CD4-positive, alpha-beta T cell treated with Interleukin-4 for 4 hours (primary cell): Measurements from ENCODE around the gene MRPS7.

ENCODE experiments used
- DNase-seq: peaks from one replicate; pipeline ENCODE4 v3.0.0-alpha.2; 2020

The MRPS7 gene

GRCh38 chr17:75261336-75262111 is at the start of gene MRPS7, which contains the start of gene GGA3:
Gene MRPS7 (plus strand): TSS chr17:75261879. CDS start chr17:75261901, 22 bp downstream.
Gene GGA3 (minus strand): TSS chr17:75261606. CDS start chr17:75261587, 19 bp downstream.
- peak; percentile 95 for DNase-seq

DNA sequence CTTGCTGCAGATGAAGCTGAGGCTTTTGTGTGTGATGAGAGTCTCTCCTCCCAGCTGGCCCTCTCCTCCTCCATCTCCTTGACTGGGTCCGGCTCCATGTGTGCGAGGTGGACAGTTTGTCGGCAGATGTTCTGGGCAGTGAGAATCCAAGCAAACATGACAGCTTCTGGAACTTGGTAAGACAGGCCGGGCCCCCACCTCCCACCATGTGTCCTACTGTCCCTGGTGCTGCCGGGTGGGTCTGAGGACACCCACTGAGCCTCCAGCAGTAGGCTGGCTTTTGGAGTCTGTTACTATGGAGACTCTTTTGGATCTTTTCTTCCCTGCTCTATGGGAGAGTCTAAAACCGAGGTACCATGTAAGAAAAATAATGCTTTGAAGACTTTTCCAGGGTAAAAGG is 43.5 kb upstream of the MRPS7 start:
- no peak for DNase-seq

GRCh38 chr17:75219815-75220214 is 41.9 kb upstream of the MRPS7 start:
- DNase-seq, result no peak

DNA sequence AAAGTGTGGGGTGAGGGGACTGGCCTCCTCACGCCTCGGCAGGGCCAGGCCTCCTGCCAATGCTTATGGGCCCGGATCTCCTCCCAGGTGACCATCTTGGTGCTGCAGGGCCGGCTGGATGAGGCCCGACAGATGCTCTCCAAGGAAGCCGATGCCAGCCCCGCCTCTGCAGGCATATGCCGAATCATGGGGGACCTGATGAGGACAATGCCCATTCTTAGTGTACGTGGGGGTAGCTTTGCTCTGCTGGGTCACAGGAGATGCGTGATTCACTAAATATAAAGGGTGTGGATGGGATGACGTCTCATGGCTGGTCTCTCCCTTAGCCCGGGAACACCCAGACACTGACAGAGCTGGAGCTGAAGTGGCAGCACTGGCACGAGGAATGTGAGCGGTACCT is 36.7 kb upstream of the MRPS7 start:
- DNase-seq, result no peak

DNA sequence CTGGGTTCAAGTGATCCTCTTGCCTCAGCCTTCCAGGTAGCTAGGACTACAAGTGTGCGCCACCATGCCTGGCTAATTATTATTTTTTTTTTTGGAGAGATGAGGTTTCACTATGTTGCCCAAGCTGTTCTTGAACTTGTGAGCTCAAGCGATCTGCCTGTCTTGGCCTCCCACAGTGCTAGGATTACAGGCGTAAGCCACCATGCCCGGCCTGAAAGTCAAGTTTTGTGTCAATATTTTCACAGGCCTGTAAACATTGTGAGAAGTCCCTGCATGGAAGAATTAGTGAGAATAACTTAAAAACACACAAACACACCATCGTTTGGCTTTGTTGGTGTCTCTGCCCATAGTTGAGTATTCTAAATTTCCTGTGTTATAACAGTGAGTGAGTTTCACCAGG is 34.0 kb upstream of the MRPS7 start:
- DNase-seq, result no peak

- no peak for DNase-seq
These were observed 33.4 kb upstream of the MRPS7 start for GRCh38 chr17:75228305-75228704.

GRCh38 chr17:75228847-75229246 is 32.8 kb upstream of the MRPS7 start:
- no peak for DNase-seq

DNA sequence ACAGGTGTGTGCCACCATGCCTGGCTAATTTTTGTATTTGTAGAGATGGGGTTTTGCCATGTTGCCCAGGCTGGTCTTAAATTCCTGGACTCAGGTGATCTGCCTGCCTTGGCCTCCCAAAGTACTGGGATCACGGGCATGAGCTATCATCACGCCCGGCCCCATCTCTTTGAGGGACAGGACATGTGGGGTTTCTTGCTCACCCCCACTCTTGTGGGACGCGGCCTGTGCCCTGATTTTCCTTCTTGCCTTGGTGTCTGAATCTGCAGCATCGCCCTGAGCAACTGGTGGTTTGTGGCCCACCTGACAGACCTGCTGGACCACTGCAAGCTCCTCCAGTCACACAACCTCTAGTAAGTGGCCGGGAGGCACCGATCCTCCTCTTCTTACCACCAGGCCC is 30.6 kb upstream of the MRPS7 start:
- DNase-seq, result no peak

DNA sequence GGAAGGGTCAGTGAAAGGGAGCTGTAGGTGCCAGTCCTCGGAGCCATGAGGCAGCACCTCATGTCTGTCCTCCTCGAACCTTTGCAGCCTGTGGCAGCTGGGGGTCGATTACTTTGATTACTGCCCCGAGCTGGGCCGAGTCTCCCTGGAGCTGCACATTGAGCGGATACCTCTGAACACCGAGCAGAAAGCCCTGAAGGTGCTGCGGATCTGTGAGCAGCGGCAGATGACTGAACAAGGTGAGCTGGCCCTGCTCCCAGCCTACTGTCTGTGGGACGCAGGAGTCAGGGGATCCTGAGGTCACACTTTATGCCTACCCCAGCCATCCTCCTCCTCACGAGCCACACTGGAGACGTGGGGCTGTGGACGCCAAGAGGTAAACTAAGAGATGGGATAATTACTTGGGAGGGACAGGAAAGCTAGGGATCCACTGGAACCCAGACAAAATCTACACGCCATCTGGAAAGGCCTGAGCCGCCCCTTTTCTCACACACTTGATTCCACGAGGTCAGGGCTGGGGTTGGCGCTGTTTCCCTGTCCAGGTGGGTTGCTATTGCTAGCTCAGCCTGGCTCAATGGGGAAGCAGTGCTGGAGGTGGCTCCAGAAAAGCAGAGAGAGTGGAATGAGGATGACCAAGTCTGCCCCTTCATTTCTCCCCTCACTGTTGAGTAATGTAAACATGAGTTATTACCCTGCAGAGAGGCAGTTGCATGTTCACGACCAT is 29.8 kb upstream of the MRPS7 start:
- no peak for DNase-seq

GRCh38 chr17:75232786-75233185 is 28.9 kb upstream of the MRPS7 start:
- DNase-seq, result no peak

DNA sequence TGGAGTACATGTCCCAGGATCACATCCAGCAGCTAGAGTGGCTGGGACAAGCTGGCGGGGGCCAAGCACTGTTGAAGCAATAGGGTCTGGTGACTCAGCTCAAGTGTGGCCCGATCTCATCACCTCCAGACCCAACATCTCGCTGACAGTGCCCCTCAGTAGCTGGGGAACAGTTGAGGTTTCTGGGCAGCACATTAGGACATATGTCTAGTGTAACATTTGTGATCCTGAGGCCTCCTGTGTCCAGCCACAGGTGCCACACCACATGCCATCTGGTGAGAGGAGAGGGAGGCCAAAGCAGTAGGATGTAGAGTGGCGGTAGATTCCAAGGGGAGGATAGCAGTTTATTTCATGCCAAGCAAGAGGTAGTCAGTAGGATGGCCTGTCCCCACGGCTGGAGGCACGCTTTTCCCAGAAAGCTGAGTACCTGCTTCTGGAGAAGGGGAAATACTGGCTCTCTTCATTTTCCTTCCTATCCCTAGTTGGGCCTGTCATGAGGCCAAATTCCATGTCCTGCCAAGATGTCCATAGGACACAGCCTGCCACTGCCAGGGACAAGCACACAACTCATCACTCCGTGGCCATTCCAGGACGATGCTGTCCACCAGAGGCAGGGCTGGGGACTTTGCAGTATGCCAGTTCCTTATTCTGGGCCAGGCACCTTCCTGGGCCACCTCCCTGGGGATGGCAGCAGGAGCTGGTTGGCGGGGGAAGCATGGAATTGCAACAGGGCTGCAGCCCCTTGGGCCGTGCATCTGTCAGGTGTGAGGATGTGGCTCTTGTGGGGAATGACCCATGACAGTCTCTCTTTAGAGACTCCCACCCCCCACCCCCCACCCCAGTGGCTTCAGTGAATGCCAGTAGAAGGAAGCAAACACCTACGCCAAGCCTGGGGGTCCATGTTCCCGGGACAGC is 24.3 kb upstream of the MRPS7 start:
- DNase-seq, result no peak

GRCh38 chr17:75238020-75238580 is 23.6 kb upstream of the MRPS7 start:
- no peak for DNase-seq

DNA sequence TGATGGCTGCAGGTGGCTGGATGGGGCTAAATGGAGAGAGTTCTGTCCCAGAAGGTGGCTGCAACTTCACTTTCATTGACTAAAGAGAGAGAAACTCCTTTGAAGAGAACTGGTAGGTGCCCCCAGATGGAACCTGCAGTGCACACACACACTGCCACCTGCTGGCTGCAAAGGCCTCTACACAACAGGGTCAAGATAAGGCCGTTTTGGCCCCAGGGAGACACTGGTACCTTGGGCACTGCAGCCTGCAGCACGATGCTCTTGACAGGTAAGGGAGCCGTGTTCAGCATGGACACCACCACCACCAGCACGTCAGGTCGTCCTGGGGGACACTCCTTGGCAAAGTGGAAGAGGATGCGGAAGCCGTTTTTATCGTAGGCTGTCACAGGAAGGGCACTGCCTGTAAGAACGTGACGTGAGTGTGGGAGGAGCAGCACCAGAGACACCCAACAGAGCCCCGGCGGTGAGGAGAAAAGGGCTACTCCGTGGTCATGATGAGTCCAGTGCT is 22.9 kb upstream of the MRPS7 start:
- DNase-seq, result peak; percentile 60

- no peak for DNase-seq
These were observed 22.5 kb upstream of the MRPS7 start for GRCh38 chr17:75239214-75239613.

- no peak for DNase-seq
These were observed 21.8 kb upstream of the MRPS7 start for GRCh38 chr17:75239778-75240393.

DNA sequence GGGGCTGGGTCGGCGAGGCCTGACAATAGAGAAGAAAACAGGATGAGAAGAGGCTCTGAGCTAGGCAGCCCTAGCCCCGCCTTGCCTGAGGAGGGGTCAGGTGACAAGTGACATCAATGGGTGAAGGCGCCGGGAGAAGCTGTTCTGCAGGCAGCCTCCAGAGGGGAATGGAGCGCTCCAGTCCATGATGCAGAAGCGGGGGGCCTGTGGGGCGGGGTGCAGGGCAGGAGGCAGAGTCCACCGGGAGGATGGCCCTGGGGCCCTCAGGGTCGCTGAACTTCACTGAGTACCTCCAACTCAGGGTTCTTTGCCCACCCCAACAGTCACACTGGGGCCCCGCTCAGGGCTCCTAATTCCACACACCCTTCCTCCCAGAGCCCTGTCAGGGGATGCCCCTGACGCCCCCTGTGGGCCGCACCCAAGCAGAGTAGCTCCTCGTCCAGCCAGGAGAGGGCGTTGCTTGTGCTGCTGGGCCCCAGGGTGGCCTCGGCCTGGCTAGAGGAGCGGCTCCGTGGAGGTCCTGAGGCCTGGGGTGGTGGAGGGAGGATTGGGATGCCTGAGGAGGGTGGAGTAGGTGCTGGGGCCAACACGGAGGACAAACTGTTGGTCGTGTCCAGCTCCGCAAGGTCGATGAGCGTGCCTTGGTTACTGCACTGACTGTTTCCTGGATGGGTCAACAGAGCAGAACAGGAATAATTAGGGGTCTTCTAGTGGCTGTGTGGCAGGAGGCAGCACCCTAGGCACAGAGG is 21.1 kb upstream of the MRPS7 start:
- DNase-seq, result no peak

GRCh38 chr17:75241143-75241430 is 20.6 kb upstream of the MRPS7 start:
- no peak for DNase-seq

DNA sequence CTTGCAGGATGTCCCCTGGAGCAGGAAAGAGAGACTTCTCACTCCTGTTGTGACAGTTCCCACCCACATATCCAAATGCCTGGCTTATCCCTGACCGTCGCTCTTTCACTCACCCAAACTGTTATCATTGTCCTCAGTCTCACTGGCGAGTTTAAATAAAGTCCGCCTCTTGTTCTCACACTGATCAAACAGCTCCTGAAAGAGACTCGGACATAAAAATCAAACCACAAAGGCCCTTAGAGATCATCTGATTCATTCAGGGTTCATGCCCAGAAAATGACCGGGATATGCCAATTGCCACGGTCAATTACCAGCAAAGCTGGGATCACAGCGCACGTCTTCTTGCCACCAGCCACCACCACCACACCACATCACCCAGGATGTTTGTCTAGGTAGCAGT is 20.2 kb upstream of the MRPS7 start:
- DNase-seq, result no peak

DNA sequence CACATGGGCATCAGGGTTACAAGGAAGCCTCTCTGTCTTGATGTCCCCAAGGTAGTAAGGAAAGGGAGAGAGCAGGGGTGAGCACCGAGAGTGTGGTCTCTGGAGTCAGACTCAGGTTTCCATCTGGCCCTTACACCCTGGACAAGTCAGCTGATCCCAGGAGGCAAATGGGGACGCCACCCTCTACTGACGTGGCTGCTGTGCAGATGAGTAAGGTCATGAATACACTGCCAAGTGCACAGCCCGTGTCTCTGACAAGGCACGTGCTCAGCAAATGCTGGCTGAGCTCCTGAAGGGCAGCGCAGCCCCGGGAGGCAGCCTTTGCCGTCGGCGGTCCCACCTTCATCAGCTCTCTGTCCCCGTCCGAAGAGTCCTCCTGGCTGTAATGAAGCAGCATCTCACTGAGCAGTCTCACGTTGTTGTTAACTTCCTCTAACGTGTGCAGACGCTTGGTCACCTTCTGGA is 19.7 kb upstream of the MRPS7 start:
- DNase-seq, result peak; percentile 13

DNA sequence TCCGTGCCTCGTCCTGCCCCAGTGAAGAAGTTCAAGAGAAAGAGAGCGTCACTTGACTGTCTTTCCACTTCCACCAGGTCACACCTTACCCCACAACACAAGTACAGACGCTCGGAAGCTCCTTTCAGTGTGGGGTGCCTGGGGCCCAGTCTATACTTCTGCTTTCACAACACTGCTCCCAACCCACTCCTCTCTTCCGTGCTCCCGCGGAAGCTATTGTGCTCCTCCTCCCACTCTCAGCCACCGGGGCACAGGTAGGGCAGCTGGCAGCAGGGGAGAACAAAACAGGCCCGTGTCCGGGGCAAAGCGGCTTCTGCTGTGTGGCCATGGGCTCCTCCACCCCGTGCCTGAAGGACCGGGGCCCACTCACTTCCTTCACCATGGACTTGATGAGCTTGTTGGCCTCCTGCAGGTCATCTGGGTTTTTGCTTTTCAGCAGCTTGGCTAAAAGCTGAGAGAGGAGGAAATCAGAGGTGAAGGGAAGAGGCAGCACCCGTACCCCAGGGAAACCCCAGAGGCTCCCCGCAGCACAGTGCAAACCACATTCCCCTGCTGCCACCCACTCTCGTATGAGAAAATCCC is 19.1 kb upstream of the MRPS7 start:
- peak; percentile 56 for DNase-seq
